IPS-18c (cell line): Measurements from ENCODE around the gene GGNBP2.

Source experiments
- H3K4me3 ChIP-seq: 2 replicates; pipeline ENCODE4 v1.7.0; 2013; ENCODE audit warnings: low read depth, mild to moderate bottlenecking, low read length, moderate library complexity; ENCODE audit not compliant: insufficient read depth
- H3K9me3 ChIP-seq: one replicate; pipeline ENCODE4 v1.6.1; 2013; ENCODE audit warnings: mild to moderate bottlenecking, low read length, moderate library complexity; ENCODE audit not compliant: control insufficient read depth, insufficient read depth

Gene GGNBP2

DNA sequence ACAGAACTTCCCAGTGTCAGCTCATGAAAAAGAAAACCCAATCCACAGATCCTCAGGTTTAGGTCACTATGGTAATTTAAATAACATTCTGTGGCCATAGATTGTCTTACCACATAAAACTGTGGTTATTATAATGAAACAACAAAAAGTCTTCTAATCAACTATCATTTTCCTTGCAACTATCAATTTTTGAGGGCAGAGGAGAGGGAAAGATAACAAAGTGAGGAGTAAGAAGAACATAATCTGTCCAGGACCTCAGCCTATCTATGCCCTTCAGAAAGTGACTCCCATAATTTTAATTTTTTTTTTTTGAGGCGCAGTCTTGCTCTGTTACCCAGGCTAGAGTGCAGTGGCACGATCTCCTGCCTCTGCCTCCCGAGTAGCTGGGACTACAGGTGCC is 4.0 kb upstream of the GGNBP2 start:
- Histone ChIP-seq H3K9me3 (no peaks in the 10 kb centered on the region), H3K4me3 (no peak overlapping the region)

DNA sequence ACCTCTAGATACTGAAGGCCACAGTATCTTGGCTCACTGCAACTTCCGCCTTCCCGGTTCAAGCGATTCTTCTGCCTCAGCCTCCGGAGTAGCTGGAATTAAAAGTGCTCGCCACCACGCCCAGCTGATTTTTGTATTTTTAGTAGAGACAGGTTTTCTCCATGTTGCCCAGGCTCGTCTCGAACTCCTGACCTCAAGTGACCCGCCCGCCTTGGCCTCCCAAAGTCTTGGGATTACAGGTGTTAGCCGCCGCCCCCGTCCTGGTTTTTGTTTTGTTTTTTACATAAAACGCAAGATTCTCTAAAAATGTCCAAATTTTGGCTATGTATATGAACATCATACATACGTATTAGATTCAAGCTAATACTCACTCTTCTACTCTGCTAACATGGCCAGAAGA is 2.0 kb upstream of the GGNBP2 start:
- Histone ChIP-seq H3K4me3 (no peak overlapping the region), H3K9me3 (no peaks in the 10 kb centered on the region)

DNA sequence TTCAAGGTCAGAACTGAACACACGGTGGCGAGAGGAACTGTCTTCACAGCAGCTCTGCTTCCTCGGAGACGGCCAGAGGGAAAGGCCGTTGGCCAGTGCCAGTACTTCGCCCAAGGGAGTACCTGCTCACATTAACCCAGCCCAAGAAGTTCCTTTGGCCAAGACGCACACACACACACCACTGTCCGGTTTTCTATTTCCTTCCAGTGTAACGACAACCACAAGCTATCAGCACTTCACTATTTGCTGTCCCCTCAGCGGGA is 744 bp upstream of the GGNBP2 start:
- H3K9me3 ChIP-seq = no peaks in the 10 kb centered on the region
- H3K4me3 ChIP-seq = peak overlapping the region; percentile 81

DNA sequence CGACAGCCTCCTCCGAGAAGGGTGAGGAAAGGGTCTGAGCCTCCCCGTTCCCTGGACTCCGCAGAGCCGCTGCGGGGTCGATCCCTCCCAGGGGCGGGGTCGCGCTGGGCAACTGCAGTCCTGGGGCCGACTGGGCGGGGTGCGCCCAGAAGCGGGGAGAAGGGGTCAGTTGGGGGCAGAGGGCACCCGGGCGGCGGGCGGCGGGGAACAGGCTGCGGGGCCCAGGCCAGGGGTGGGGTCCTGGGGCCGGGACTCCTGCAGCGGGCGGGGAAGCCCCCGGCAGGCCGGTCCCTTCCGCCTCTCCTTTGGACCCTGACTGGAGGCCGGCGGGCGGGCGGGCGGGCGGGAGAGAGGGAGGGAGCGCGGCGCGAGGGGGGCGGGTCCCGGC is 352 bp downstream of the GGNBP2 start:
- Histone ChIP-seq H3K9me3 (no peaks in the 10 kb centered on the region), H3K4me3 (peak overlapping the region; percentile 81)

DNA sequence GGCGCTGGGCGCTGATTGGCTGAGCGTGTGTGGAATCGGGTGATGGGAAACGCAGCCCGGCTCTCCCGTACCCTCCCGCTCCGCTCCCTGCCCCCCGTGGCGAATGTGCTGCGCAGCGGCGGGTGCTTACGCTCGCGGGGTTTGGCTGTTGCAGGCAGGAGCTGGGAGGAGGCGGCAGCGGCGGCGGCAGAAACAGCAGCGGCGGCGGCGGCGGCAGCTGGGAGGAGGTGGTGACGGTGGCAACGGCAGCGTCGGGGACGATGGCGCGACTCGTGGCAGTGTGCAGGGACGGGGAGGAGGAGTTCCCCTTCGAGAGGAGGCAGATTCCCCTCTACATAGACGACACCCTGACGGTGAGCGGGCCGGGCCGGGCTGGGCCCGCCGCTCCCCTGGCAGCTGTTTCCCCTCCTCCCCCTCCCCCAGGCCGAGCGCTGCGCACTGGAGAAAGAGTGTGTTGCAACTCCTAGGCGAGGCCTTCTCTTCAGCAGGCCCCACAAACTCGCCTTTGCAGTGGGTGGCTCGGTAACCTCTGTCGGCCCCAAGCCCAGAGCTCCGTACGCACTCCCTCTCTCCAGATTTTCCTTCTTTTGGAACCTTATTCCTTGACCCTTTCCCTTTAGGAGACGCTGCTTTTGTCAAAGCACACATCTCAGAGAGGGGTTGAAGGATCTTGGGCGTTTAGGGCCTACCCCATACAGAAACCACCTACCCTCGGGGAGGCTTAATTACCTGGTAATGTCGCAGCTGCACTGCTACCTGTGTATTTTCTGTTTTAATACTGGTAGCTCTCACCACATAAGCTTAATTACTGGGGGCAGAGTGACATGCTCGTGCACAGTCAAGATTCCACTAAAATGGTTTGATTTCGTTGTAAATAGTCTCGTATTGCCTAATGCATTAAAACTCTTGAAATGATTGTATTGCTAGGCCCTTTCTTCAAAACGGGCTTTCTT is 1.0 kb downstream of the GGNBP2 start:
- Histone ChIP-seq H3K9me3 (no peaks in the 10 kb centered on the region), H3K4me3 (peak overlapping the region; percentile 68)

DNA sequence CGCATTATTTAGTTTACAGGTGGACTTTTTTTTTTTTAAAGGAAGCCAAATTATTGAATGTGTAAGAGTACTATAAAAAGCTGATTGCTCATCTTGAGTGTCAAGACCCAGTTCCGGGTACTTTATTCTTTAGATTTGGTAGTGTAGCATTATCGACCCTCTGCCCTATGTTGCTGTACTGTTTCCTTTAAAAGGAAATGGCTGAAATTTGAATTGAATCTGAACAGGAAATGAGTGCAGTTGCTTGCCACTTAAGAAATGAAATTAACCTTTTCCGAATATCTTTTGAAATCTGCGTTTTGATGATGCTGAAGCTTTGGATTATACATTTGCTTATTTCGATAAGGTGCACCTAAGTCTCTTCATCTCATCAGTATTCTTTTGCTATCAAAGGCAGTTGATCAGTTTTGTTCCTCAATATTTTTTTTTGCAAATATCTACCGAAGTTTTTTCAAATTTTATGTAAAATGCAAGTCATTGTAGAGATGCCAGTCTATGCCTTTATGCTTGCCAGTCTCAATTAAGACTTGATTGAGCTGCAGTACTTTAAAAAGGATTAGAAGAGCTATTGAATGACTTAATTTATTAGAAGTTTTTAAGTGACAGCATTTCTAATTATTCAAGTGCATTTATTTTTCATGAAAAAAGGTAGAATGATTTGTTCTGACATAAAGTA is 1.8 kb downstream of the GGNBP2 start:
- Histone ChIP-seq H3K9me3 (no peaks in the 10 kb centered on the region), H3K4me3 (peak overlapping the region; percentile 68)

DNA sequence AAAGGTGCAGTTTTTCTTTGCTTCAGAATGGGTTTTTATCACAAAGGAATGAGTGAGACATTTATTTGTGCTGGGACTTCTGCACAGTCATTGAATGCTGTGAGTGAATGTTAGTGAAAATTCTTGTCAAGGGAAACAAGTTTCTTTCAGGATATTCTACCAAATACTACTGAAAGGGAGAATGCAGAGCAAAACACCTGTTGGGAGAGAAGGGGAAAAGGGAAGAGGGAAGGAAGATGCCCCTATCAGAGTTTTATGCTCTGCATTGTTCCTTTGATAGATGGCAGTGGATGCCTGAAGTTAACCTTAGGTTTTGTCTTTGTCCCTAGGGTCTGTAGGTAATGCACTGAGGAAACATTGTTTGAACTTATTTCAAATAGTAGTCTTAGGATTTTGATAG is 3.1 kb downstream of the GGNBP2 start:
- Histone ChIP-seq H3K9me3 (no peaks in the 10 kb centered on the region), H3K4me3 (no peak overlapping the region)

DNA sequence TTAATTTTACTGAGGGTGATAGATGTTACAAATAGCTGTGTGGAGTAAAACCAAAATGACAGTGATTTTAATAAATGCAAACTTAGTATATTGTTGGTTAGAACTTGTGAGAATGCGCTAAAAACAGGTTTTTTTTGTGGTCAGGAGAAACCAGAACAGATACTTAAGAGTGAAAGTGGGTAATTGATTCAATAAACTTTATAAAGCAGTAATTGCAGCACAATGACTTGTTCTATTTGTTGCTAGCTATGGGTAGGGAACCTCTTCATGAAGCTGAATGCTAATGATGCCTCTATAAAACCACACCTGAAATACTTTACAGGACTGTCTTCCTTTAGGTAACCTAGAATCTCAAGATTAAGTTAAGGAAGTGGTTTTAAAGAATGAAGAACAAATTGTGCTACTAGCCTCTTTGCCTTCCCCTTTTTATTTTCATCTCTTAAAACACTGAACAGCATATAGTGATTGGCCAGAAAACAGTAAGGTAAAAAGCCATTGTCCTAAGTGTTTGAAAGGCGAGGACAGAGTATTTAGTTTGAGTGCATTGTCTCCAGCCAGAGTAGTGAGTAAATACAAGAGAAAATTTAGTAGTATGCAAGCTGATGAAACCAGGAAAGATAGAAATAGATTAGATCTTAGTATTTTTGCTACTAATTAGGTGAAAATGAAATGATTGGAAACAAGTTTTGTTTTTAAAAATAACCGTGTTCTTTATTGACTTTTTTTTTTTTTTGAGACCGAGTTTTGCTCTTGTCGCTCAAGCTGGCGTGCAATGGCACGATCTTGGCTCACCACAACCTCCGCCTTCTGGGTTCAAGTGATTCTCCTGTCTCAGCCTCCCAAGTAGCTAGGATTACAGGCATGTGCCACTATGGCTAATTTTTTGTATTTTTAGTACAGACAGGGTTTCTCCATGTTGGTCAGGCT is 6.0 kb downstream of the GGNBP2 start:
- no peak overlapping the region for H3K4me3 ChIP-seq
- H3K9me3 ChIP-seq = no peaks in the 10 kb centered on the region

DNA sequence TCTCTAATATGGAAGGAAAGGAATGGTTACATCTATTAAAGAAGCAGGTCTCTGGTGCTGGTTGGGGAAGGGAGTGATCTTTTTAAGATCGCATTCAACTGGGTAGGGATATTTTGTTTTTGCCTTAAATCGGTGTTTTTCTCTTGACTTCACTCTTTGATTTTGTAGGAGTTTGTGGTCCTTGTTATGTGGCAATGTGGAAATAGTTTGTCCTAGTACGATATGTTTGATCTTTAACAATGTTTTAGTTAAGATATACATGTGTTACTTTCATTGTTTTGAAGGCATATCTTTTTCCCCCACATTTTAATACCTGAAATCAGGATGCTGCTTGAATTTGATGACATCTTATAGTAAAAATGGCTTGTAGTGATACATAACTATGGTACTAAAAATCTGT is 8.7 kb downstream of the GGNBP2 start:
- Histone ChIP-seq H3K4me3 (no peak overlapping the region), H3K9me3 (no peaks in the 10 kb centered on the region)

DNA sequence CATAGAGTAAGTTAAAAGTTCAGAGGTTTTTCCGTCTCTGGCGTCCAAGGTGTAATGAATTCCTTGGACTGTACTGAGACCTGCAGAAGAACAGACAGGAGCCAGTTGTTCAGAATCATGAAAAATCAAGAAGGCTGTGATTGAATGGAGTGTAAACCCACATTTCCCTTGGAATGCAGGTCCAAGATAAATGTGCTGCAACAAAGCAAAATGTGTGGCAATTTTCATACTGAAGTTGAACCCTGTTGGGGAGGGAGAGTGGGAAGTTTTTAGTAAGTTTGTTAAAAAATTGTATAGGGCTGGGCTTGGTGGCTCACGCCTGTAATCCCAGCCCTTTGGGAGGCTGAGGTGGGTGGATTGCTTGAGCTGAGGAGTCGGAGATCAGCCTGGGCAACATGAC is 21.4 kb downstream of the GGNBP2 start:
- no peak overlapping the region for H3K4me3 ChIP-seq

DNA sequence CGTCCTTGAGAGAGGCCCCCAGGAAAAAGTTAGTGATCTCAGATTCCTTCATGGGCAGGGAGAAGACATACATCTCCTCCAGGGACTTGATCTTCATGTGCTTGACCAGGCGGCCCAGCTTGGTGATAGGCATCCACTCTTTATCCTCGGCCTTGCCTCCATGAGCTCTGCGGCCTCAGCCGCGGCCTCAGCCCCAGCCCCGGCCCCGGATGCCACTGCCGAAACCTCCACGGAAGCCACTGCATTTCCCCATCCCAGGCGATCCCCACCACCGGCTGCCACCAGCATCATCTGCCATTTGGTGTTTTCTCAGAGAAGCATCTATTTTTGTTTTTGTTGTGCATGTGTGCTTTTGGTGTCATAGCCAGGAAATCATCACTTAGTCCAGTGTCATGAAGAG is 30.3 kb downstream of the GGNBP2 start:
- Histone ChIP-seq H3K4me3 (no peak overlapping the region), H3K9me3 (no peaks in the 10 kb centered on the region)

More for the DNA sequence above, 21.4 kb downstream of the GGNBP2 start:
- H3K9me3 ChIP-seq = no peaks in the 10 kb centered on the region

DNA sequence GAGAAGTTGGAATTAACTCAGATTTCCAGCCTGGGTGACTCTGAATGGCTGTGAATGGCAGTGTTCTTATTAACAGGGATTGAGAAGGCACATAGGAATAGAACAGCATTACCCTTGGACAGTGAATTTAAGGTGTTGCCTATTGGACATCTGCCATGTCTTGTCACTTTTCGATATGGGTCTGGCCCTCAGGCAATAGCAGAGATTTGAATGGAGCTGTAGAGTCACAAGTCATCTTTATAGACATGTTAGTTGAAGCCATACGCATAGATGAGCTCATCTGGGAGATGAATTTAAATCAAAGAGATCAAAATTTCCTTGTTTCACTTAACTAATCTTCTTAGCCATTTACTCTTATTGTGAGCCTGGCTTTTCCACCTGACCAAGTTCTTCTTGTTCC is 32.1 kb downstream of the GGNBP2 start:
- no peaks in the 10 kb centered on the region for H3K9me3 ChIP-seq
- no peak overlapping the region for H3K4me3 ChIP-seq

DNA sequence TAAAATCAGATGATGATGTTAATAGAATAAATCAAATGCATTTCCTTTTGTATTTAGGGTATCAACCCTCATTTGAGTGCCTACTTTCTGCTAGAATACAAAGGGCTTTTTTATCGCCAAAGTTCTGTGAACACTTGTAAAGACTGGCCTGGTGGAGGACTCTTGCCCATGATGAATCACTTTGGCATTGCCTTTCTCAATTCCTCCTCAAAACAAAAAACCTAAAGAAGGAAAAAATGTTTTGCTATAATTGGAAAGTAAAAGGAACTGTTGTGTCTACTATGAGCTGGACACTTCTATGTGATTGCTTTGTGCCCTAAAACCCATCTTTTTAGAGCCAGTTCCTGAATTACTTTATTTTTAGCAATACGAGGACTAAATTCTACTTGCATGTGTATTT is 34.0 kb downstream of the GGNBP2 start:
- no peak overlapping the region for H3K4me3 ChIP-seq
- H3K9me3 ChIP-seq = no peaks in the 10 kb centered on the region

DNA sequence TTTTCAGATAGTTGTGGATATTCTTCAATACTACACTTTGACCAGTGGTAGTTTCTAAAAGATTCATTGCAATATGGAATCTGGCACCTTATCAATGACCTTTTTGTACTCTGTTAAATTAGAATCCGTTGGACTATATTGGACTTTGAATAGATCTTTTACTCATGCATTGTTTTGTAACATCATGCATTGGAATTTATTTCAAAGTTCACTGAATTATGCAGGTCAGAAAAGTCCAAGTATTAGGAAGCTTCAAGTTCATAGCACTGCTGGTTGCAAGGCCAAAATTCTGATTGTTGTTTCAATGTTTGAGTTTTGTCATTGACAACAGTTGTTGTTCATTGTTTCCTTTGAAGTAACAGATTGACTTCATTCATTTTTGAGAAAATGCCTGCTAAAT is 39.1 kb downstream of the GGNBP2 start:
- H3K9me3 ChIP-seq = no peaks in the 10 kb centered on the region
- H3K4me3 ChIP-seq = no peak overlapping the region

DNA sequence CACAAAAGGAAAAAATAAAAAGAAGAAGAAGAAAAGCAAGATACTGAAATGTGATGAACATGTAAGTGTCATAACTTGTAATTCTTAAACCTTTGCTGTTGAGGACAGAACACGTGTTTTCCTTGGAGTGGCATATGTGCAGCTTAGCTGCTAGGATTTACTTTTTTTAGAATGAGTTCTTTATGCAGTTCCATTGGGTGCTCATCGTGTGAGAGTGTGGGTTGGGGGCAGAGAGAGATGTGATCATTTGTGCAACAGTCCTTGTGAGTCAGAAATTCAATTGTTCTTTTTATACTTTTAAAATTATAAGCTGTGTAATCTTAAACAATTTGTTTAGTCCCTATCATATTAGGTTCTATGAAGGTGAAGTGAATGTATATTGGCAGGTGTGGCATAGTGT is 41.4 kb downstream of the GGNBP2 start:
- Histone ChIP-seq H3K4me3 (no peak overlapping the region), H3K9me3 (no peaks in the 10 kb centered on the region)

DNA sequence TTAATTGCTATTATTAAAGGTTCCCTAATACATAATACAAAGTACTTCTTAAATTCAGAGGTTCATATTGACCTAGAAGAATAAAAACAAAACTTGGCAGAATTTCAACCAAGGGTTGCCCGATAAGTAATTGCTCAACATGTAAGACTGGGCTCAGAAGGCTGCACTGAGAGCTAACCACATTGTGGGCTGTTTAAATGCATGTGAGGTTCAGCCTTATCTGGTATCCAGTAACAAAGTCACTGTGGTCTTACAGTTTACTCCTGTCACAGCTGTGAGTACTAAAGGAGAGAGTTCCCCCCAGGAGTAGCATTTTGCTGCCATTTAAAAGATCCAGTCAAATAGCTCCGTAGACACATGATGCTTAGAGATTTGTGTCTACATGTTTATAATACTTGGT is 45.4 kb downstream of the GGNBP2 start:
- H3K4me3 ChIP-seq = no peak overlapping the region

DNA sequence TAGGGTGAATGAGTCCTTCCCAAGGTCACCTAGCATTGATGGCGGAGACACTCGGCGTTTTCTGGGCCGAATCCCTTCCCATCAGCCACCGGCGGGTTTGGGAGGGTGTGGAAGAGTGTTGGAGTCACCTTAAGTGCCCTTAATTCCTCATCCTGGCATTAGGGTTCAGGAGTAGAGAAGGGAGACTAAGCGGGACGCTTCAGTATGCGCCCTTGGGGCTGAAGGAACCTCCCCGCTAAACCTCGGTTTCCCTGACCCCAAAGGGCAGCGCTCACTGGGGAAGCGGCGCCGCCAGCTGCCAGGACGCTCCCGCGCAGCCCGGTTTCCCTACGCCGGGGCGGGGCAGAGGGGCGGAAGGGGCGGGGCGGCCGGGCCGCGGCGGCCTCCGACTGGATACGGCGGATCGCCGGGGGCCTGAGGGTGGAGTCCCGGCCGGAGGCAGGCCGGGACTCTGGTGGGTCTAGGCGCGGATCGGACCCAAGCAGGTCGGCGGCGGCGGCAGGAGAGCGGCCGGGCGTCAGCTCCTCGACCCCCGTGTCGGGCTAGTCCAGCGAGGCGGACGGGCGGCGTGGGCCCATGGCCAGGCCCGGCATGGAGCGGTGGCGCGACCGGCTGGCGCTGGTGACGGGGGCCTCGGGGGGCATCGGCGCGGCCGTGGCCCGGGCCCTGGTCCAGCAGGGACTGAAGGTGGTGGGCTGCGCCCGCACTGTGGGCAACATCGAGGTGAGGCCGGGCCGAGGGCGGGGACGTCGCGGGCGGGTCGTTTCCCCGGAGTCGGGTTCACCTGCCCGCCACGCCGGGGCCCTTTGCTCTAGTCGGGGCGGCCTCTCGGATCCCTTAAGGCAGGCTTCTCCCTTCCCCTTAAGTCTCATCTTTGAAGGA is 47.0 kb downstream of the GGNBP2 start, which contains the start of gene DHRS11:
Gene DHRS11, plus strand, starts transcription at position 446 of the 882 bp plus-strand sequence. Its CDS starts 131 bp downstream, at position 577.
- Histone ChIP-seq H3K4me3 (peak within 1 kb of the TSS; percentile 82), H3K9me3 (no peaks in the 10 kb centered on the region)

More for the DNA sequence above, 45.4 kb downstream of the GGNBP2 start:
- H3K9me3 ChIP-seq = no peaks in the 10 kb centered on the region
